Lower leg skin (tissue), 3 donors: ENCODE results near the gene ADCK1.

Experiments used
- CTCF ChIP-seq, 3 donors: fragments of 450-650 bp; IDR thresholded peaks; one replicate each; pipeline ENCODE4 v1.5.1; 2016; ENCODE audit warnings: antibody characterized with exemption in 3 of 3, mild to moderate bottlenecking in 3 of 3, moderate library complexity in 2 of 3
- POLR2A ChIP-seq, 2 donors: fragments of 450-650 bp; IDR thresholded peaks; one replicate each; pipeline ENCODE4 v1.6.1; 2016 to 2017; ENCODE audit warnings: antibody characterized with exemption in 2 of 2, mild to moderate bottlenecking in 1 of 2, moderate library complexity in 1 of 2

- TF ChIP-seq CTCF (IDR thresholded peaks at IDR 0.05) (no peak), POLR2A (IDR thresholded peaks at IDR 0.05) (no peak)
Measured at GRCh38 chr14:77866932-77867331, 67.0 kb downstream of the ADCK1 start.
